GM12878 (cell line): ENCODE data around the gene PDE6D. TPM values are rescaled to one million over a fixed set of nuclear protein-coding genes. Genes with fewer than 3 reads are reported as not detected.

ENCODE experiments used
- ATAC-seq: fragments of 200-7000 bp; cut with Tn5 transposase; 3 replicates; pipeline ENCODE4 v1.9.1; 2020; ENCODE audit warnings: mild to moderate bottlenecking, moderate library complexity
- BruUV-seq: library from RNA; stranded (reverse); fragments of 400-500 nt; replicated peaks from 2 replicates; lab custom pipeline; 2021; lab: Mats Ljungman, UMichigan
- CTCF ChIA-PET: fragments of 300-600 bp; sonication (Branson Sonifier 250); formaldehyde crosslinking; extraction: SDS; loops from one replicate; lab custom pipeline; 2021; ENCODE audit warnings: inconsistent platforms; lab: Yijun Ruan, JAX
- POLR2A ChIA-PET: fragments of 350-600 bp; formaldehyde crosslinking; extraction: SDS; loops from one replicate; lab custom pipeline; 2021; ENCODE audit warnings: inconsistent platforms; lab: Charles Lee
- RAD21 ChIA-PET: fragments of 300-600 bp; sonication (Branson Sonifier 250); formaldehyde crosslinking; loops from one replicate; lab custom pipeline; 2023; ENCODE audit warnings: antibody characterized with exemption; ENCODE audit not compliant: unreplicated experiment; lab: Charles Lee
- SMC1A ChIA-PET: fragments of 300-600 bp; sonication (Branson Sonifier 250); formaldehyde crosslinking; loops from one replicate; lab custom pipeline; 2023; ENCODE audit not compliant: unreplicated experiment, uncharacterized antibody; lab: Charles Lee
- DNase-seq: peaks from one replicate; pipeline ENCODE4 v3.0.0-alpha.2; 2011; ENCODE audit warnings: low read depth, low spot score
- FAIRE-seq: peaks from 3 replicates; lab custom pipeline; 2011; peaks lifted over from hg19 to GRCh38; lab: Jason Lieb, UNC
- H2AFZ ChIP-seq: 2 replicates; pipeline ENCODE4 v1.6.0; 2011; ENCODE audit warnings: low read depth, low read length, control low read depth; ENCODE audit not compliant: control insufficient read depth
- H3K27ac ChIP-seq: 2 replicates; pipeline ENCODE4 v1.5.1; 2011; ENCODE audit warnings: control low read depth; ENCODE audit not compliant: control insufficient read depth, insufficient read depth
- H3K27me3 ChIP-seq, 2 experiments: replicated peaks in 1 of 2; 2 replicates each; pipeline versions ENCODE4 v1.6.0 to v1.6.1; 2011; ENCODE audit warnings: low read length in 1 of 2; ENCODE audit not compliant: control insufficient read depth in 2 of 2, insufficient read depth in 2 of 2
- H3K36me3 ChIP-seq, 2 experiments: 2 replicates each; pipeline ENCODE4 v1.5.1; 2011; ENCODE audit warnings: low read length in 1 of 2; ENCODE audit not compliant: control insufficient read depth in 2 of 2, insufficient read depth in 2 of 2
- H3K4me1 ChIP-seq: 2 replicates; pipeline ENCODE4 v1.6.1; 2011; ENCODE audit warnings: mild to moderate bottlenecking, low read length, moderate library complexity, mixed read lengths; ENCODE audit not compliant: control insufficient read depth, insufficient read depth
- H3K4me2 ChIP-seq: 2 replicates; pipeline ENCODE4 v1.6.0; 2011; ENCODE audit warnings: control low read depth; ENCODE audit not compliant: control insufficient read depth, insufficient read depth
- H3K4me3 ChIP-seq: fragments of 200-600 bp; sonication (generic); 2 replicates; pipeline ENCODE4 v1.5.1; 2016
- H3K79me2 ChIP-seq: 2 replicates; pipeline ENCODE4 v1.6.0; 2011; ENCODE audit warnings: low read length; ENCODE audit not compliant: control insufficient read depth, insufficient read depth
- H3K9ac ChIP-seq: 2 replicates; pipeline ENCODE4 v1.8.0; 2011; ENCODE audit warnings: low read length, control low read depth, mixed read lengths; ENCODE audit not compliant: control insufficient read depth, insufficient read depth
- H3K9me3 ChIP-seq: replicated peaks from 3 replicates; pipeline ENCODE4 v1.5.1; 2011; ENCODE audit warnings: mild to moderate bottlenecking, low read length; ENCODE audit not compliant: control insufficient read depth, insufficient read depth
- H4K20me1 ChIP-seq: 2 replicates; pipeline ENCODE4 v1.6.0; 2011; ENCODE audit not compliant: control insufficient read depth, insufficient read depth
- BMI1 ChIP-seq: fragments of 450-650 bp; IDR thresholded peaks from 2 replicates; pipeline ENCODE4 v1.6.1; 2016; ENCODE audit warnings: mild to moderate bottlenecking, moderate library complexity, borderline replicate concordance
- CREM ChIP-seq: IDR thresholded peaks from 2 replicates; pipeline ENCODE4 v1.6.1; 2014; ENCODE audit warnings: antibody characterized with exemption, low read depth
- FOS ChIP-seq: IDR thresholded peaks from 3 replicates; pipeline ENCODE4 v1.6.1; 2011; ENCODE audit warnings: borderline replicate concordance; ENCODE audit not compliant: insufficient read length; ENCODE audit errors: extremely low read depth
- FOXK2 ChIP-seq: fragments of 450-650 bp; IDR thresholded peaks from 2 replicates; pipeline ENCODE4 v1.6.1; 2017; ENCODE audit warnings: mild to moderate bottlenecking, moderate library complexity
- HSF1 ChIP-seq: fragments of 150-350 bp; IDR thresholded peaks from 2 replicates; pipeline ENCODE4 v1.6.1; 2014; ENCODE audit warnings: mild to moderate bottlenecking, low read depth, low read length
- IKZF2 ChIP-seq, 2 experiments: fragments of 450-650 bp; IDR thresholded peaks; 2 replicates each; pipeline ENCODE4 v1.6.1; 2017; ENCODE audit warnings: mild to moderate bottlenecking in 2 of 2, moderate library complexity in 2 of 2
- IRF5 ChIP-seq: fragments of 450-650 bp; IDR thresholded peaks from 2 replicates; pipeline ENCODE4 v1.6.1; 2017; ENCODE audit warnings: borderline replicate concordance
- JUNB ChIP-seq: IDR thresholded peaks from 2 replicates; pipeline ENCODE4 v1.6.1; 2016; ENCODE audit warnings: antibody characterized with exemption, mild to moderate bottlenecking
- MXI1 ChIP-seq: fragments of 150-350 bp; IDR thresholded peaks from 2 replicates; pipeline ENCODE4 v1.6.1; 2011; ENCODE audit warnings: low read depth, mild to moderate bottlenecking, inconsistent platforms, low read length, improper control_type of control experiment
- NBN ChIP-seq: fragments of 450-650 bp; IDR thresholded peaks from 2 replicates; pipeline ENCODE4 v1.6.1; 2016
- PKNOX1 ChIP-seq: fragments of 450-650 bp; IDR thresholded peaks from 2 replicates; pipeline ENCODE4 v1.6.1; 2016; ENCODE audit warnings: mild to moderate bottlenecking
- STAT3 ChIP-seq: IDR thresholded peaks from 2 replicates; pipeline ENCODE4 v1.6.1; 2011; ENCODE audit warnings: low read depth, low read length, improper control_type of control experiment
- TCF12 ChIP-seq: IDR thresholded peaks from 2 replicates; pipeline ENCODE4 v1.6.1; 2011; ENCODE audit warnings: low read depth, mild to moderate bottlenecking, low read length
- YY1 ChIP-seq: IDR thresholded peaks from 2 replicates; pipeline ENCODE4 v1.6.1; 2011; ENCODE audit warnings: low read depth, mild to moderate bottlenecking, low read length
- ZBTB4 ChIP-seq: fragments of 450-650 bp; formaldehyde crosslinking; IDR thresholded peaks from 2 replicates; pipeline ENCODE4 v1.4.0; 2022; ENCODE audit warnings: mild to moderate bottlenecking, moderate library complexity
- WGBS: methylation state at CpG from one replicate; pipeline ENCODE4 v1.1.6; 2016; ENCODE audit warnings: low lambda C conversion rate; ENCODE audit not compliant: insufficient replicate concordance, insufficient coverage; ENCODE audit errors: missing lambda C conversion rate; 5-methylcytosine and 5-hydroxymethylcytosine counted together
- in situ Hi-C: fragments of 300-500 bp; cut with MboI; formaldehyde crosslinking; loops from 9 replicates; pipeline ENCODE4 v1.14.3; 2018; ENCODE audit warnings: mixed read lengths
- intact Hi-C: fragments of 100-400 bp; cut with micrococcal nuclease; formaldehyde crosslinking; loops from one replicate; pipeline ENCODE4 v1.14.2; 2022; ENCODE audit not compliant: unreplicated experiment
- polyA plus RNA-seq, 11 experiments: library from polyadenylated mRNA; depleted of rRNA in 4 of 11; unstranded in 6 of 11; stranded (reverse) in 5 of 11; fragments of >200 nt; fragmentation: Nextera tagmentation in 4 of 11; fragmentation: Illumina TruSeq in 1 of 11; extraction: Ambion mirVana in 4 of 11; extraction: Trizol in 1 of 11; gene quantifications; 1 replicate in 1 of 11; 2 replicates in 10 of 11; pipeline versions ENCODE4 v1.2.1 to v1.2.3, GENCODE V29; 2011 to 2016; ENCODE audit warnings: inconsistent platforms in 2 of 11, missing spikeins in 2 of 11, low read depth in 1 of 11
- total RNA-seq, 4 experiments: library from RNA; depleted of rRNA in 3 of 4; stranded (reverse); fragments of >200 nt in 3 of 4; fragmentation: Illumina TruSeq in 1 of 4; extraction: Trizol in 1 of 4; gene quantifications; 2 replicates each; pipeline versions ENCODE4 v1.2.1 to v1.2.3, GENCODE V29; 2013 to 2021

Gene PDE6D
- total and polyA plus RNA-seq, 10 of the 15 experiments (the other 5 are each of a cell fraction or from before 2014, with no cell fraction given), result 8.2 to 69.4 (median 56.2) TPM

GRCh38 chr2:231713730-231714638 lies 67.1 kb downstream of the PDE6D start:
- Histone ChIP-seq H3K4me1 (peaks cover 20% of the 10 kb centered on the region), H3K4me2 (no peak overlapping the region), H3K27ac (0 out of 2 replicates have a peak overlapping the region, but pooled peaks have one; percentile 7), H2AFZ (no peak overlapping the region), H4K20me1 (peaks cover 15% of the 10 kb centered on the region), H3K36me3 (peaks cover 8 to 25% of the 10 kb centered on the region in 2 experiments), H3K4me3 (0 out of 2 replicates have a peak overlapping the region, but pooled peaks have one; percentile 15), H3K9me3 (no peaks in the 10 kb centered on the region), H3K79me2 (peaks cover 38% of the 10 kb centered on the region), H3K27me3 (no peaks in the 10 kb centered on the region), H3K9ac (no peak overlapping the region)
- intact Hi-C loops, result loop anchor here (1.0 to 2.0 kb wide), 4 partner anchors 27 to 101 kb away; no protein-coding TSS in a partner anchor
- ATAC-seq (peak; percentile 58), FAIRE-seq (peak; percentile 35), DNase-seq (peak; percentile 56)
- ChIA-PET CTCF (interaction anchor here (0.5 to 11.8 kb wide), 36 partner anchors 10 to 843 kb away, joined by 3 to 811 read pairs (median 5); partner anchors contain the start of genes COPS7B and NCL), RAD21 (interaction anchor here (0.6 to 11.7 kb wide), 22 partner anchors 9 to 181 kb away, joined by 3 to 463 read pairs (median 6); partner anchors contain the start of gene COPS7B), POLR2A (interaction anchor here (0.6 to 7.3 kb wide), 11 partner anchors 8 to 101 kb away, joined by 3 to 102 read pairs (median 4); partner anchors contain the start of gene COPS7B), SMC1A (interaction anchor here (0.6 to 16.5 kb wide), 19 partner anchors 10 to 214 kb away, joined by 3 to 343 read pairs (median 7); no protein-coding TSS in a partner anchor)
- BruUV-seq, result no TSS peak
- in situ Hi-C loops, result no loop called here
- whole genome bisulfite sequencing, result 9% methylated on average over 15 of the region's 15 CpGs
- TF ChIP-seq IRF5, result no peak
- TF ChIP-seq NBN, result peak; percentile 62
- peak; percentile 32; the same call in 1 of the 2 replicates for TF ChIP-seq HSF1
- TF ChIP-seq TCF12, result 0 out of 2 replicates have a peak, but pooled peaks have one; percentile 48
- no peak for TF ChIP-seq JUNB
- TF ChIP-seq PKNOX1, result 0 out of 2 replicates have a peak, but pooled peaks have one; percentile 4
- no peak for TF ChIP-seq STAT3
- TF ChIP-seq IKZF2 (IDR thresholded peaks at IDR 0.05), result peak; percentile 43 to 54; a peak in 3 of 4 replicates
- peak; percentile 59 for TF ChIP-seq CREM
- peak; percentile 86 for TF ChIP-seq MXI1
- TF ChIP-seq FOXK2, result no peak
- TF ChIP-seq YY1, result peak; percentile 77
- peak; percentile 82 for TF ChIP-seq BMI1
- TF ChIP-seq FOS, result no peak
- TF ChIP-seq ZBTB4, result peak; percentile 62; the same call in 1 of the 2 replicates
